HEK293 (cell line): ENCODE data around the gene IL17RC.

Experiments
- CTCF ChIA-PET: fragments of 350-600 bp; formaldehyde crosslinking; extraction: SDS; loops from one replicate; lab custom pipeline; 2021; ENCODE audit warnings: antibody characterized with exemption; lab: Yijun Ruan, JAX
- POLR2A ChIA-PET: fragments of 300-600 bp; formaldehyde crosslinking; extraction: SDS; loops from one replicate; lab custom pipeline; 2020; ENCODE audit warnings: antibody characterized with exemption, inconsistent platforms; lab: Yijun Ruan, JAX
- H3K27ac ChIP-seq: fragments of 200-500 bp; sonication (Bioruptor generic); 2 replicates; pipeline ENCODE4 v1.5.1; 2014; ENCODE audit warnings: low read depth, low read length, control low read depth, inconsistent platforms; ENCODE audit errors: extremely low read depth
- H3K36me3 ChIP-seq, 2 experiments: fragments of 200-500 bp in 1 of 2; sonication (Bioruptor generic) in 1 of 2; 1 replicate in 1 of 2; 2 replicates in 1 of 2; pipeline ENCODE4 v1.5.1; 2014 to 2017; ENCODE audit warnings: inconsistent platforms in 2 of 2, low read length in 2 of 2; ENCODE audit not compliant: control insufficient read depth in 2 of 2, insufficient read depth in 1 of 2
- H3K4me1 ChIP-seq: fragments of 200-500 bp; sonication (Bioruptor generic); 2 replicates; pipeline ENCODE4 v1.5.1; 2014; ENCODE audit warnings: mild to moderate bottlenecking, low read length, inconsistent platforms; ENCODE audit not compliant: control insufficient read depth, insufficient read depth
- H3K4me3 ChIP-seq: 2 replicates; pipeline ENCODE4 v1.5.1; 2011; ENCODE audit warnings: low read depth, mild to moderate bottlenecking, control low read depth, low read length, moderate library complexity
- H3K9me3 ChIP-seq: fragments of 200-500 bp; sonication (Bioruptor generic); 2 replicates; pipeline ENCODE4 v1.5.1; 2014; ENCODE audit warnings: low read depth, low read length, inconsistent platforms; ENCODE audit not compliant: control insufficient read depth, insufficient read depth
- HOXD13 ChIP-seq: sonication (generic); formaldehyde crosslinking; IDR thresholded peaks from 2 replicates; pipeline ENCODE4 v1.8.0; 2022; ENCODE audit warnings: missing genetic modification reagents, borderline replicate concordance
- KLF17 ChIP-seq: fragments of 450-650 bp; formaldehyde crosslinking; IDR thresholded peaks from 2 replicates; pipeline ENCODE4 v1.5.1; 2016; ENCODE audit warnings: missing biosample characterization, missing genetic modification characterization
- ZNF121 ChIP-seq: fragments of 450-650 bp; formaldehyde crosslinking; IDR thresholded peaks from 2 replicates; pipeline ENCODE4 v1.5.1; 2016; ENCODE audit warnings: missing biosample characterization, missing genetic modification characterization
- ZNF391 ChIP-seq: fragments of 450-650 bp; formaldehyde crosslinking; IDR thresholded peaks from 2 replicates; pipeline ENCODE4 v1.5.1; 2016; ENCODE audit warnings: low read depth, missing biosample characterization, missing genetic modification characterization, borderline replicate concordance

Gene IL17RC

GRCh38 chr3:9980251-9980650, 63.4 kb downstream of the IL17RC start:
- H3K4me3 ChIP-seq, result no peak overlapping the region
- CTCF ChIA-PET, result interaction anchor here (0.7 to 0.8 kb wide), 2 partner anchors 66 to 187 kb away, joined by 4 read pairs; no protein-coding TSS in a partner anchor
- H3K4me1 ChIP-seq, result 0 out of 2 replicates have a peak, but pooled peaks cover 3% of the 10 kb centered on the region
- TF ChIP-seq HOXD13 (CRISPR knock-in tag), result no peak
- no peak for TF ChIP-seq KLF17 (tag by site-specific recombination)
- no peak for TF ChIP-seq ZNF391 (tag by site-specific recombination)
- TF ChIP-seq ZNF121 (tag by site-specific recombination), result peak; percentile 86
- POLR2A ChIA-PET, result interaction anchor here (0.6 to 0.7 kb wide), 2 partner anchors 12 to 367 kb away, joined by 3 to 4 read pairs; no protein-coding TSS in a partner anchor
- peaks cover 16 to 38% of the 10 kb centered on the region in 2 experiments; a peak in 2 of 3 replicates for H3K36me3 ChIP-seq
- no peaks in the 10 kb centered on the region for H3K9me3 ChIP-seq
- H3K27ac ChIP-seq, result no peak overlapping the region
